HAP-1 (cell line): Measurements from ENCODE around the gene LSAMP.
"Not testable (repeated sequence)": the region's sequence is repeated elsewhere in the genome, so short reads cannot be mapped to it uniquely, and the experiment has no call there.

Experiments
- DNase-seq, 2 experiments: peaks; one replicate each; pipeline ENCODE4 v3.0.0-alpha.2; 2016 to 2020; ENCODE audit warnings: low spot score in 2 of 2
- H3K27me3 ChIP-seq: fragments of 250-450 bp; sonication (Bioruptor Pico); 2 replicates; pipeline ENCODE4 v1.5.1; 2020; ENCODE audit warnings: low read depth, mild to moderate bottlenecking, moderate library complexity
- H3K36me3 ChIP-seq: fragments of 250-450 bp; sonication (Bioruptor Pico); replicated peaks from 2 replicates; pipeline ENCODE4 v1.5.1; 2020; ENCODE audit warnings: mild to moderate bottlenecking
- H3K4me1 ChIP-seq: fragments of 250-450 bp; sonication (Bioruptor Pico); 2 replicates; pipeline ENCODE4 v1.5.1; 2020; ENCODE audit warnings: mild to moderate bottlenecking
- H3K4me3 ChIP-seq: fragments of 250-450 bp; sonication (Bioruptor Pico); 2 replicates; pipeline ENCODE4 v1.5.1; 2020; ENCODE audit warnings: mild to moderate bottlenecking, moderate library complexity
- H3K9me3 ChIP-seq: fragments of 250-450 bp; sonication (Bioruptor Pico); 2 replicates; pipeline ENCODE4 v1.5.1; 2020; ENCODE audit warnings: mild to moderate bottlenecking, moderate library complexity
- in situ Hi-C: fragments of 300-500 bp; cut with MboI; formaldehyde crosslinking; loops from 3 replicates; pipeline ENCODE4 v1.14.3; 2020; ENCODE audit warnings: low sequenced_read_pairs, inconsistent platforms, mixed read lengths

The LSAMP gene

GRCh38 chr3:116247605-116248004, 197.7 kb downstream of the LSAMP start:
- Histone ChIP-seq H3K9me3 (no peaks in the 10 kb centered on the region), H3K4me1 (no peaks in the 10 kb centered on the region), H3K4me3 (no peak overlapping the region), H3K36me3 (no peaks in the 10 kb centered on the region), H3K27me3 (peaks cover 8% of the 10 kb centered on the region)
- DNase-seq = no peak
- in situ Hi-C loops = no loop called here

GRCh38 chr3:116246406-116246980, 198.8 kb downstream of the LSAMP start:
- in situ Hi-C loops = no loop called here
- no peaks in the 10 kb centered on the region for H3K9me3 ChIP-seq
- no peaks in the 10 kb centered on the region for H3K4me1 ChIP-seq
- peaks cover 8% of the 10 kb centered on the region for H3K27me3 ChIP-seq
- no peak for DNase-seq
- no peak overlapping the region for H3K4me3 ChIP-seq
- H3K36me3 ChIP-seq = no peaks in the 10 kb centered on the region

- in situ Hi-C loops = no loop called here
- Histone ChIP-seq H3K4me1 (no peaks in the 10 kb centered on the region), H3K9me3 (no peaks in the 10 kb centered on the region), H3K27me3 (peaks cover 8% of the 10 kb centered on the region), H3K36me3 (no peaks in the 10 kb centered on the region), H3K4me3 (no peak overlapping the region)
- no peak for DNase-seq
These were observed 202.5 kb downstream of the LSAMP start for GRCh38 chr3:116242825-116243224.

GRCh38 chr3:116241677-116242076, 203.6 kb downstream of the LSAMP start:
- no peak for DNase-seq
- Histone ChIP-seq H3K27me3 (peaks cover 6% of the 10 kb centered on the region), H3K4me1 (no peaks in the 10 kb centered on the region), H3K9me3 (no peaks in the 10 kb centered on the region), H3K4me3 (no peak overlapping the region), H3K36me3 (no peaks in the 10 kb centered on the region)
- in situ Hi-C loops = no loop called here

GRCh38 chr3:116240261-116240660, 205.0 kb downstream of the LSAMP start:
- no peak for DNase-seq
- Histone ChIP-seq H3K27me3 (peaks cover 3% of the 10 kb centered on the region), H3K4me1 (no peaks in the 10 kb centered on the region), H3K4me3 (no peak overlapping the region), H3K9me3 (no peaks in the 10 kb centered on the region), H3K36me3 (no peaks in the 10 kb centered on the region)
- in situ Hi-C loops = no loop called here

- in situ Hi-C loops = no loop called here
- Histone ChIP-seq H3K4me1 (no peaks in the 10 kb centered on the region), H3K4me3 (no peak overlapping the region), H3K36me3 (no peaks in the 10 kb centered on the region), H3K9me3 (no peaks in the 10 kb centered on the region), H3K27me3 (peaks cover 2% of the 10 kb centered on the region; the same call in 1 of the 2 replicates)
- DNase-seq = no peak
These were observed 206.3 kb downstream of the LSAMP start for GRCh38 chr3:116238846-116239565.

GRCh38 chr3:116233711-116234357, 211.5 kb downstream of the LSAMP start:
- H3K36me3 ChIP-seq = no peaks in the 10 kb centered on the region
- in situ Hi-C loops = no loop called here
- DNase-seq = no peak
- no peaks in the 10 kb centered on the region for H3K9me3 ChIP-seq
- H3K27me3 ChIP-seq = no peaks in the 10 kb centered on the region; the same call in 1 of the 2 replicates
- no peak overlapping the region for H3K4me3 ChIP-seq
- no peaks in the 10 kb centered on the region for H3K4me1 ChIP-seq

- Histone ChIP-seq H3K9me3 (no peaks in the 10 kb centered on the region), H3K27me3 (no peaks in the 10 kb centered on the region; the same call in 1 of the 2 replicates), H3K4me3 (no peak overlapping the region), H3K36me3 (no peaks in the 10 kb centered on the region), H3K4me1 (no peaks in the 10 kb centered on the region)
- in situ Hi-C loops = no loop called here
- DNase-seq = no peak
These were observed 214.8 kb downstream of the LSAMP start for GRCh38 chr3:116230431-116231020.

GRCh38 chr3:116226266-116226665, 219.0 kb downstream of the LSAMP start:
- H3K36me3 ChIP-seq = no peaks in the 10 kb centered on the region
- no peak overlapping the region for H3K4me3 ChIP-seq
- no peaks in the 10 kb centered on the region for H3K9me3 ChIP-seq
- H3K27me3 ChIP-seq = no peaks in the 10 kb centered on the region; the same call in 1 of the 2 replicates
- in situ Hi-C loops = no loop called here
- no peaks in the 10 kb centered on the region for H3K4me1 ChIP-seq
- DNase-seq = no peak

GRCh38 chr3:116216761-116217160, 228.5 kb downstream of the LSAMP start:
- Histone ChIP-seq H3K4me3 (no peak overlapping the region), H3K4me1 (no peaks in the 10 kb centered on the region), H3K36me3 (no peaks in the 10 kb centered on the region), H3K27me3 (peaks cover 2% of the 10 kb centered on the region; the same call in 1 of the 2 replicates), H3K9me3 (no peaks in the 10 kb centered on the region)
- no peak for DNase-seq
- in situ Hi-C loops = no loop called here

- no peaks in the 10 kb centered on the region for H3K9me3 ChIP-seq
These were observed 233.4 kb downstream of the LSAMP start for GRCh38 chr3:116211901-116212300.

GRCh38 chr3:116208830-116209229, 236.5 kb downstream of the LSAMP start:
- DNase-seq, H3K36me3 ChIP-seq, H3K4me1 ChIP-seq, in situ Hi-C loops, H3K27me3 ChIP-seq, H3K4me3 ChIP-seq, H3K9me3 ChIP-seq: not testable (repeated sequence)

More at GRCh38 chr3:116211901-116212300, 233.4 kb downstream of the LSAMP start:
- H3K4me1 ChIP-seq = no peaks in the 10 kb centered on the region
- no peaks in the 10 kb centered on the region for H3K27me3 ChIP-seq
- in situ Hi-C loops = no loop called here
- H3K4me3 ChIP-seq = no peak overlapping the region
- no peak for DNase-seq
- H3K36me3 ChIP-seq = no peaks in the 10 kb centered on the region

- Histone ChIP-seq H3K36me3 (no peaks in the 10 kb centered on the region), H3K27me3 (no peaks in the 10 kb centered on the region), H3K4me1 (no peaks in the 10 kb centered on the region), H3K4me3 (no peak overlapping the region), H3K9me3 (no peaks in the 10 kb centered on the region)
- in situ Hi-C loops = no loop called here
- DNase-seq = no peak
These were observed 244.2 kb downstream of the LSAMP start for GRCh38 chr3:116200956-116201690.
